OCI-LY1 (cell line): ENCODE data around the gene OSGEPL1.

Experiments
- CTCF ChIP-seq: fragments of 200-600 bp; sonication (generic), shearing (Covaris generic); IDR thresholded peaks from 2 replicates; pipeline ENCODE4 v1.5.1; 2017; ENCODE audit warnings: mild to moderate bottlenecking, antibody characterized with exemption, low read length, moderate library complexity, mixed read lengths
- EZH2 ChIP-seq: fragments of 200-600 bp; sonication (generic), shearing (Covaris generic); IDR thresholded peaks from 2 replicates; pipeline ENCODE4 v1.8.0; 2017; ENCODE audit warnings: borderline replicate concordance, mixed run types, mild to moderate bottlenecking, antibody characterized with exemption, low read length, moderate library complexity, mixed read lengths

DNA sequence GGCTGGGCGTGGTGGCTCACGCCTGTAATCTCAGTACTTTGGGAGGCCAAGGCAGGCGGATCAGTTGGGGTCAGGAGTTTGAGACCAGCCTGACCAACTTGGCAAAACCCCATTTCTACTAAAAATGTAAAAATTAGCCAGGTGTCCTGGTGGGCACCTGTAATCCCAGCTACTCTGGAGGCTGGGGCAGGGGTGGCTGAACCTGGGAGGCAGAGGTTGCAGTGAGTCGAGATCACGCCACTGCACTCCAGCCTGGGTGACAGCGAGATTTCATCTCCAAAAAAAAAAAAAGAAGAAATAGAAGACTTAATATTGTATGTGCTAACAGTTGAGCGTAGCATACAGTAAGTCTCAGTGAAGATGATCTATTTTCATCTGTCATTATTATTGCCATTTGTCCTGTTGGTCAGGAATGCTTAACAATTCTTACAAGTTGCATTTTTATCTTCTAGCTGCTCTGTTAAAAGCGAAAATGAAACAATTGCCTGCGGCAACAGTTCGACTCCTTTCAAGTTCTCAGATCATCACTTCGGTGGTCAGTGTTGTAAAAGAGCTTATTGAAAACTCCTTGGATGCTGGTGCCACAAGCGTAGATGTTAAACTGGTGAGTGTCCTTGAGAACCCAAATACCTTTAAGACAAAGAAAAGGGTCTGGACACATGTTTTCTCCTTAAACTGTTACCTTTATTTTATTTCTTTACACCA is 28.9 kb upstream of the OSGEPL1 start:
- no peak for TF ChIP-seq CTCF
- TF ChIP-seq EZH2, result no peak
